Caco-2 (cell line): ENCODE measurements around the gene RTL1. TPM values are rescaled to one million over a fixed set of nuclear protein-coding genes. Genes with fewer than 3 reads are reported as not detected.

Experiments used
- BruUV-seq: library from RNA; stranded (reverse); fragments of 400-500 nt; replicated peaks from 2 replicates; lab custom pipeline; 2021; lab: Mats Ljungman, UMichigan
- CTCF ChIA-PET: fragments of 300-600 bp; sonication (Branson Sonifier 250); formaldehyde crosslinking; loops from one replicate; lab custom pipeline; 2022; ENCODE audit warnings: antibody characterized with exemption; lab: Charles Lee
- POLR2A ChIA-PET: fragments of 300-600 bp; sonication (Branson Sonifier 250); formaldehyde crosslinking; loops from one replicate; lab custom pipeline; 2022; ENCODE audit warnings: antibody characterized with exemption; lab: Charles Lee
- DNase-seq, 2 experiments: peaks; one replicate each; pipeline versions ENCODE4 v3.0.0 to v3.0.0-alpha.2; 2020 to 2022
- H3K27me3 ChIP-seq: replicated peaks from 2 replicates; pipeline ENCODE4 v1.6.0; 2011; ENCODE audit warnings: low read length; ENCODE audit not compliant: control insufficient read depth, insufficient read depth
- H3K36me3 ChIP-seq: 2 replicates; pipeline ENCODE4 v1.5.1; 2011; ENCODE audit warnings: low read length; ENCODE audit not compliant: control insufficient read depth, insufficient read depth
- H3K4me1 ChIP-seq: fragments of 250-450 bp; sonication (Bioruptor Pico); 2 replicates; pipeline ENCODE4 v1.5.1; 2020; ENCODE audit warnings: mild to moderate bottlenecking
- H3K4me3 ChIP-seq: 2 replicates; pipeline ENCODE4 v1.5.1; 2011; ENCODE audit warnings: low read depth, mild to moderate bottlenecking, control low read depth, low read length
- H3K9me3 ChIP-seq: fragments of 250-450 bp; sonication (Bioruptor Pico); 2 replicates; pipeline ENCODE4 v1.5.1; 2020; ENCODE audit warnings: mild to moderate bottlenecking, moderate library complexity
- H3K27ac Mint-ChIP-seq: one replicate; pipeline ENCODE4 v1.8.0; 2022; ENCODE audit warnings: mixed read lengths; ENCODE audit not compliant: unreplicated experiment
- H3K27me3 Mint-ChIP-seq: one replicate; pipeline ENCODE4 v1.8.0; 2022; ENCODE audit warnings: mixed read lengths; ENCODE audit not compliant: insufficient read depth, unreplicated experiment
- H3K36me3 Mint-ChIP-seq: one replicate; pipeline ENCODE4 v1.8.0; 2022; ENCODE audit warnings: mild to moderate bottlenecking, mixed read lengths; ENCODE audit not compliant: insufficient read depth, unreplicated experiment
- H3K4me1 Mint-ChIP-seq: one replicate; pipeline ENCODE4 v1.8.0; 2022; ENCODE audit warnings: low read depth, mixed read lengths; ENCODE audit not compliant: unreplicated experiment
- H3K4me3 Mint-ChIP-seq: one replicate; pipeline ENCODE4 v1.8.0; 2022; ENCODE audit warnings: mild to moderate bottlenecking, moderate library complexity, mixed read lengths; ENCODE audit not compliant: unreplicated experiment
- H3K9me3 Mint-ChIP-seq: one replicate; pipeline ENCODE4 v1.8.0; 2022; ENCODE audit warnings: mixed read lengths; ENCODE audit not compliant: unreplicated experiment
- CTCF ChIP-seq, 2 experiments: fragments of 200-600 bp in 1 of 2; IDR thresholded peaks; 1 replicate in 1 of 2; 2 replicates in 1 of 2; pipeline versions ENCODE4 v1.5.1 to v1.8.0; 2011 to 2022; ENCODE audit warnings: antibody characterized with exemption in 1 of 2, control low read depth in 1 of 2, inconsistent platforms in 1 of 2, low read depth in 1 of 2, low read length in 1 of 2, mild to moderate bottlenecking in 1 of 2, moderate library complexity in 1 of 2; ENCODE audit not compliant: insufficient read depth in 1 of 2, severe bottlenecking in 1 of 2, unreplicated experiment in 1 of 2
- intact Hi-C: fragments of 100-400 bp; cut with micrococcal nuclease; formaldehyde crosslinking; loops from one replicate; pipeline ENCODE4 v1.10.0; 2022; ENCODE audit not compliant: unreplicated experiment
- total RNA-seq: library from RNA; stranded (reverse); gene quantifications from 2 replicates; pipeline ENCODE4 v1.2.3, GENCODE V29; 2022

The RTL1 gene
- total RNA-seq, 1 experiment from 2014 or later, result not detected

GRCh38 chr14:100834794-100835547 lies 68.6 kb downstream of the RTL1 start:
- Histone ChIP-seq H3K9me3 (no peaks in the 10 kb centered on the region), H3K27me3 (no peaks in the 10 kb centered on the region), H3K4me1 (peaks cover 5% of the 10 kb centered on the region; the same call in 1 of the 2 replicates), H3K4me3 (no peak overlapping the region), H3K36me3 (no peaks in the 10 kb centered on the region)
- intact Hi-C loops, result no loop called here
- no TSS peak for BruUV-seq
- H3K27me3 Mint-ChIP-seq, result no peaks in the 10 kb centered on the region
- DNase-seq, result no peak
- no peak for TF ChIP-seq CTCF (IDR thresholded peaks at IDR 0.05; ENCODE audit: insufficient read depth in 1 of 2, low read depth in 1 of 2, low read length in 1 of 2, severe bottlenecking in 1 of 2, unreplicated experiment in 1 of 2)
- no peaks in the 10 kb centered on the region for H3K36me3 Mint-ChIP-seq
- H3K4me3 Mint-ChIP-seq, result no peak overlapping the region
- no peak overlapping the region for H3K27ac Mint-ChIP-seq
- CTCF ChIA-PET, result no interaction called here
- H3K9me3 Mint-ChIP-seq, result no peaks in the 10 kb centered on the region
- POLR2A ChIA-PET, result no interaction called here
- peaks cover 18% of the 10 kb centered on the region for H3K4me1 Mint-ChIP-seq

GRCh38 chr14:100834082-100834793 lies 69.3 kb downstream of the RTL1 start:
- Mint-ChIP-seq H3K27me3 (no peaks in the 10 kb centered on the region), H3K9me3 (no peaks in the 10 kb centered on the region), H3K27ac (no peak overlapping the region), H3K4me3 (no peak overlapping the region), H3K36me3 (no peaks in the 10 kb centered on the region), H3K4me1 (peaks cover 21% of the 10 kb centered on the region)
- Histone ChIP-seq H3K9me3 (no peaks in the 10 kb centered on the region), H3K36me3 (no peaks in the 10 kb centered on the region), H3K4me1 (peaks cover 5% of the 10 kb centered on the region; the same call in 1 of the 2 replicates), H3K4me3 (no peak overlapping the region), H3K27me3 (no peaks in the 10 kb centered on the region)
- no peak for TF ChIP-seq CTCF (IDR thresholded peaks at IDR 0.05; ENCODE audit: insufficient read depth in 1 of 2, low read depth in 1 of 2, low read length in 1 of 2, severe bottlenecking in 1 of 2, unreplicated experiment in 1 of 2)
- no peak for DNase-seq
- BruUV-seq, result no TSS peak
- CTCF ChIA-PET, result no interaction called here
- POLR2A ChIA-PET, result no interaction called here
- intact Hi-C loops, result no loop called here

- Histone ChIP-seq H3K27me3 (no peaks in the 10 kb centered on the region), H3K4me1 (peaks cover 5% of the 10 kb centered on the region; the same call in 1 of the 2 replicates), H3K36me3 (no peaks in the 10 kb centered on the region), H3K4me3 (no peak overlapping the region), H3K9me3 (no peaks in the 10 kb centered on the region)
- no peaks in the 10 kb centered on the region for H3K36me3 Mint-ChIP-seq
- H3K27me3 Mint-ChIP-seq, result no peaks in the 10 kb centered on the region
- no peak for DNase-seq
- no TSS peak for BruUV-seq
- H3K4me1 Mint-ChIP-seq, result peaks cover 19% of the 10 kb centered on the region
- no peaks in the 10 kb centered on the region for H3K9me3 Mint-ChIP-seq
- CTCF ChIA-PET, result no interaction called here
- TF ChIP-seq CTCF (IDR thresholded peaks at IDR 0.05; ENCODE audit: insufficient read depth in 1 of 2, low read depth in 1 of 2, low read length in 1 of 2, severe bottlenecking in 1 of 2, unreplicated experiment in 1 of 2), result no peak
- POLR2A ChIA-PET, result no interaction called here
- intact Hi-C loops, result no loop called here
- no peak overlapping the region for H3K27ac Mint-ChIP-seq
- no peak overlapping the region for H3K4me3 Mint-ChIP-seq
Measured at GRCh38 chr14:100832311-100832960, 71.1 kb downstream of the RTL1 start.
